ENCODE measurements around the gene GID8.

GRCh38 chr20:62906209-62906608 is 31.7 kb upstream of the GID8 start:
- TF ChIP-seq CTCF (IDR thresholded peaks at IDR 0.05; ENCODE audit: low read depth, low read length, missing input control) = no peak
- TF ChIP-seq RAD21 (IDR thresholded peaks at IDR 0.05) = no peak
- no peak for TF ChIP-seq ATF3 (IDR thresholded peaks at IDR 0.05)
- TF ChIP-seq REST (IDR thresholded peaks at IDR 0.05) = no peak
- no peak for TF ChIP-seq HNF4G (IDR thresholded peaks at IDR 0.05)
- TF ChIP-seq NR2F2 (IDR thresholded peaks at IDR 0.05) = no peak

All from liver (tissue), 3 donors.